Testis (tissue), 3 donors: ENCODE results near the gene AMOTL1. TPM values are rescaled to one million over a fixed set of nuclear protein-coding genes. Genes with fewer than 3 reads are reported as not detected.

ENCODE experiments used
- DNase-seq: peaks from one replicate; pipeline ENCODE4 v3.0.0-alpha.2; 2019
- H3K27ac ChIP-seq, 2 donors: fragments of 200-600 bp; sonication (generic); one replicate each; pipeline ENCODE4 v1.5.1; 2019
- H3K27me3 ChIP-seq: fragments of 200-600 bp; sonication (generic); one replicate; pipeline ENCODE4 v1.5.1; 2019
- H3K36me3 ChIP-seq: fragments of 200-600 bp; sonication (generic); one replicate; pipeline ENCODE4 v1.5.1; 2017; ENCODE audit warnings: low read depth; ENCODE audit errors: missing control alignments
- H3K4me1 ChIP-seq: fragments of 200-600 bp; sonication (generic); one replicate; pipeline ENCODE4 v1.5.1; 2019
- H3K4me3 ChIP-seq, 2 donors: fragments of 200-600 bp; sonication (generic); one replicate each; pipeline ENCODE4 v1.5.1; 2017 to 2019
- H3K9me3 ChIP-seq: fragments of 200-600 bp; sonication (generic); one replicate; pipeline ENCODE4 v1.5.1; 2017
- POLR2A ChIP-seq: fragments of 450-650 bp; IDR thresholded peaks from one replicate; pipeline ENCODE4 v1.6.1; 2017; ENCODE audit warnings: antibody characterized with exemption, mild to moderate bottlenecking, moderate library complexity
- WGBS, 2 donors: methylation state at CpG; one replicate each; pipeline ENCODE4 v1.1.5; 2018; 5-methylcytosine and 5-hydroxymethylcytosine counted together
- intact Hi-C: fragments of 100-400 bp; cut with DNase I; formaldehyde crosslinking; loops from one replicate; pipeline ENCODE4 v1.15.1; 2023; ENCODE audit warnings: low total_unique reads
- polyA plus RNA-seq: library from polyadenylated mRNA; stranded (reverse); fragments of 350-450 nt; fragmentation: Illumina TruSeq; extraction: RNeasy Lipid Tissue Mini Kit (QIAGEN cat#74804); gene quantifications from one replicate; pipeline ENCODE4 v1.2.3, GENCODE V29; 2014; ENCODE audit warnings: low read depth, low replicate concordance; ENCODE audit not compliant: insufficient read depth
- total RNA-seq, 2 donors: library from RNA; depleted of rRNA; stranded (reverse); fragments of >200 nt; gene quantifications; one replicate each; pipeline ENCODE4 v1.2.3, GENCODE V29; 2016
- TF ChIP-seq, protein P1 (sequence below), 3 experiments: fragments of 450-650 bp in 2 of 3; fragments of 200-600 bp in 1 of 3; sonication (generic) in 1 of 3; IDR thresholded peaks; one replicate each; pipeline ENCODE4 v1.5.1; 2016 to 2019; ENCODE audit warnings: antibody characterized with exemption in 3 of 3, mild to moderate bottlenecking in 2 of 3, moderate library complexity in 1 of 3

The AMOTL1 gene
- total and polyA plus RNA-seq, 3 donors from 2014 or later, result 17.1 to 25.4 (median 18.7) TPM

DNA sequence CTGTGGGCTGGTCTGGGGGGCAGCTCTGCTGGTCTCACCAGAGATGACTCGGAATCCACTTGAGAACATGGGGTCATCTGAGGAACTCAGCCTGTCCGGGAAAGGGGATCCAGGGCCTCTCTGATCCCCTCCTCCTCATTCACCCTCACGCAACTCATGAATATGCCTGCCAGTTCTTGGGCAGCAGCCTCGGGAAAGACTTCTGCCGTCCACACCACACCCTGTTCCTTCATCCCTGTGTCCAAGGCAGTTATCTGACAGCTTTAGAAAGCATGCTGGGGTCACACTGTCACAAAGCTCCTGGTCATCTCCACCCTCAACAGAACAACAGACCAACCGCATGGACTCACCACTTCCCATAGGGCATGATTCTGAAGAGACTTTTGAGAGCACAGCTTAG, 88.3 kb downstream of the AMOTL1 start:
- TF ChIP-seq, protein P1, sequence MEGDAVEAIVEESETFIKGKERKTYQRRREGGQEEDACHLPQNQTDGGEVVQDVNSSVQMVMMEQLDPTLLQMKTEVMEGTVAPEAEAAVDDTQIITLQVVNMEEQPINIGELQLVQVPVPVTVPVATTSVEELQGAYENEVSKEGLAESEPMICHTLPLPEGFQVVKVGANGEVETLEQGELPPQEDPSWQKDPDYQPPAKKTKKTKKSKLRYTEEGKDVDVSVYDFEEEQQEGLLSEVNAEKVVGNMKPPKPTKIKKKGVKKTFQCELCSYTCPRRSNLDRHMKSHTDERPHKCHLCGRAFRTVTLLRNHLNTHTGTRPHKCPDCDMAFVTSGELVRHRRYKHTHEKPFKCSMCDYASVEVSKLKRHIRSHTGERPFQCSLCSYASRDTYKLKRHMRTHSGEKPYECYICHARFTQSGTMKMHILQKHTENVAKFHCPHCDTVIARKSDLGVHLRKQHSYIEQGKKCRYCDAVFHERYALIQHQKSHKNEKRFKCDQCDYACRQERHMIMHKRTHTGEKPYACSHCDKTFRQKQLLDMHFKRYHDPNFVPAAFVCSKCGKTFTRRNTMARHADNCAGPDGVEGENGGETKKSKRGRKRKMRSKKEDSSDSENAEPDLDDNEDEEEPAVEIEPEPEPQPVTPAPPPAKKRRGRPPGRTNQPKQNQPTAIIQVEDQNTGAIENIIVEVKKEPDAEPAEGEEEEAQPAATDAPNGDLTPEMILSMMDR (IDR thresholded peaks at IDR 0.05), result no peak
- no peak for TF ChIP-seq POLR2A
- DNase-seq, result no peak
- no peak overlapping the region for H3K27ac ChIP-seq
- H3K4me1 ChIP-seq, result no peaks in the 10 kb centered on the region
- no peaks in the 10 kb centered on the region for H3K27me3 ChIP-seq
- WGBS, 2 donors, result 87 to 89% methylated on average over 6 of the region's 6 CpGs
- no peak overlapping the region for H3K4me3 ChIP-seq
- no peaks in the 10 kb centered on the region for H3K9me3 ChIP-seq
- intact Hi-C loops, result no loop called here
- H3K36me3 ChIP-seq, result no peaks in the 10 kb centered on the region

DNA sequence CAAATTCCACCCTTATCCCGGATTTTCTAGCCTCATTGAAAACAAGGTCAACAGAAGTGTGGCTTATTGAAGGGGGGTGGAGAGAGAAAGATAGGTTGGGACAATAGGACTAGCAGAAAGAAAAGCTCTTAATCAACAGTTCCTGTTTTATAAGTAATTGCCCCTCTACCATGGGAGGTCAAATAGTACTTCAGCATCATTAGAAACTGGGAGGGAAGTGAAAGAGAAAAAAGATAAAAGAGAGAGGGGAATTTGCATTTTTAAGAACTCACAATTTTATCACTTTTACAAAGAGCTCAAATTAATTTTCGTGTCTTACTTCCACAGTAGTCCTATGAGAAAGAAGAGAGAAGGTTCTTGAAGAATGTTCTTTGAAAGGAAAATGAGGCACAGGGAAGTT, 89.2 kb downstream of the AMOTL1 start:
- no peak for DNase-seq
- no peak for TF ChIP-seq POLR2A
- TF ChIP-seq, protein P1 (IDR thresholded peaks at IDR 0.05), result no peak
- intact Hi-C loops, result no loop called here
- no peaks in the 10 kb centered on the region for H3K27me3 ChIP-seq
- no peak overlapping the region for H3K27ac ChIP-seq
- no peaks in the 10 kb centered on the region for H3K36me3 ChIP-seq
- no peak overlapping the region for H3K4me3 ChIP-seq
- WGBS, 2 donors, result 86 to 87% methylated on average over 2 of the region's 2 CpGs
- no peaks in the 10 kb centered on the region for H3K9me3 ChIP-seq
- no peaks in the 10 kb centered on the region for H3K4me1 ChIP-seq

DNA sequence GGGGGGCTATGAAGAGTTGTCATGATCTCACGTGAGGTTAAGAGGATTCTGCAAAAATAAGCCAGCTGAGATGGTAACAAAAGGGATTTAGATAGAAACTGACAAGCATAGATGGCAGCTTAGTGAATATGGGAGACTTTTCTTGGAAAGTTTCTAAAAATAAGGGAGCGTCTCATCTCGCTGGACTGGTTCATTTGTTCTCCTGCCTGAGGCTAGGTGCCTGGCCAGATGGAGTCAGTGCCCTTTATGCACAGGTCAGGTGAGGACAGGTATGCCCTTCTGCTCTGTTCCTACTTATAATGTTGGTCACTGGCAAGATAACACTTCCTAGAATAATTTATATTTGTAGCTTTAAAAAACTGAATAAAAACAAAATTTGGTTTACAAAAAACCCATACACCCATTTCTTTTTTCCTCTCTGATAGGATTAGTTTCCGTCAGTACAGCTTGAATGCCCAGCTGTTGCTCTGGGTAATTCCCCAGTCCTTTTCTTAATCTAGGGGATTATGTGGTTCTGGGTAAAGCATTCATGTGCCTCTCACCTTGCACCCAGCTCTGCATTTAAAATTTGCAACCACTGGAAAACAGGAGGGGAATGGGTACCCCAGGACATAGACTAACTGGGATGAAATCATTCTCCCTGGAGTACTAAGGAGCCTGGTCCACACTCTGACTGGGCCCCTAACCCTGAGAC, 90.0 kb downstream of the AMOTL1 start:
- intact Hi-C loops, result no loop called here
- Histone ChIP-seq H3K9me3 (no peaks in the 10 kb centered on the region), H3K27ac (no peak overlapping the region), H3K27me3 (no peaks in the 10 kb centered on the region), H3K4me1 (no peaks in the 10 kb centered on the region), H3K36me3 (no peaks in the 10 kb centered on the region), H3K4me3 (no peak overlapping the region)
- no peak for DNase-seq
- WGBS, 2 donors, result 90 to 96% methylated on average over 4 of the region's 4 CpGs
- TF ChIP-seq, protein P1 (IDR thresholded peaks at IDR 0.05), result no peak
- TF ChIP-seq POLR2A, result no peak

DNA sequence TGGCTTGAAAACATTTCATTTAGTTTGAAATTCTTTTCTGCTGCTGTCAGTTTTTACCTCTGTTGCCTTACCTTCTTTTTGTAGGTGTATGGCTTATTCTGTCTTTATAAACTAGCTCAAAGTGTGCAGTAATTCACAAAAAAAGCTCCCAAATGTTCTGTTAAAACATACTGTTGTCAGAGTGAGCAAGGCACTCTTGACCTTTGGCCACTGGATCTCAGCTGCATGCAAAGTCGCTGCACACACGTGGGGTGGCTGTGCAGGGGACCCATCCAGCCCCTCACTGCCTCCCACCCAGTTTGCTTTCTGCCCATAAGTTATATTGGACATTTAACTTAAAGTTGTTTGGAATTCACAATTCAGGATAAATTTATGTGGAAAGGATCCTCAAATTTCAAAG, 92.2 kb downstream of the AMOTL1 start:
- TF ChIP-seq, protein P1 (IDR thresholded peaks at IDR 0.05), result no peak
- TF ChIP-seq POLR2A, result no peak
- no peaks in the 10 kb centered on the region for H3K36me3 ChIP-seq

DNA sequence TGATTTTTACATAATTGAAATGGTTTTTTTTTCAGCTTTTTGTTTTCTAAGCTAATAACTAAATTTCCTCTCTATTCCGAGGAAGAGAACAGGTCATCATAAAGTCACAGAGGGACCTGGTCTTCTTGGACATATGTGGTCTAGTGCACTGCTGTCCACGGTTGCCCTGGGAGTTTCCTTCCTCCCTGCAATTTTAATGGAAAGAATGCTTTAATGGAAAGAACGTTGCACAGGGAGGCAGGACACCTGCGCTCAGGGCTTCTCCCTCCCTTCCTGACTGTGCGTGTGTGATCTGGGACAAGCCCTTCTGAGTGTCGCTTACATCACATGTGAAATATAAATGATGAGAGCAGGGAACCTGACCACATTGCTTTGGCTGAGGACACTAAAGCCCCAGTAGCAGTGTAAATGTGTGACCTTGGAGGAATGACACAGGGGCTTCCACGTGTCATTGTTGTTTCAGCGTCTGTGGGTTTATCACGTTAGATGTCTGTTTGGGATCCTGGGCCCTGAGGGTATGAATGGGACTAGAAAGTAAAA, 93.2 kb downstream of the AMOTL1 start:
- Histone ChIP-seq H3K4me3 (no peak overlapping the region), H3K9me3 (no peaks in the 10 kb centered on the region), H3K36me3 (no peaks in the 10 kb centered on the region), H3K27ac (no peak overlapping the region), H3K27me3 (no peaks in the 10 kb centered on the region), H3K4me1 (no peaks in the 10 kb centered on the region)
- TF ChIP-seq POLR2A, result no peak
- TF ChIP-seq, protein P1 (IDR thresholded peaks at IDR 0.05), result no peak
- intact Hi-C loops, result no loop called here
- DNase-seq, result no peak
- WGBS, 2 donors, result 77 to 79% methylated on average over 8 to 9 of the region's 9 CpGs

More for the DNA sequence above, 92.2 kb downstream of the AMOTL1 start:
- intact Hi-C loops, result no loop called here
- H3K27ac ChIP-seq, result no peak overlapping the region
- WGBS, 2 donors, result 85 to 90% methylated on average over 2 of the region's 2 CpGs
- no peak overlapping the region for H3K4me3 ChIP-seq
- no peaks in the 10 kb centered on the region for H3K4me1 ChIP-seq
- DNase-seq, result no peak
- no peaks in the 10 kb centered on the region for H3K27me3 ChIP-seq
- H3K9me3 ChIP-seq, result no peaks in the 10 kb centered on the region
